ENCODE measurements around the gene DNAI1. TPM values are rescaled to one million over a fixed set of nuclear protein-coding genes. Genes with fewer than 3 reads are reported as not detected.

The DNAI1 gene
- total and polyA plus RNA-seq, 3 experiments from 2014 or later = not detected

DNA sequence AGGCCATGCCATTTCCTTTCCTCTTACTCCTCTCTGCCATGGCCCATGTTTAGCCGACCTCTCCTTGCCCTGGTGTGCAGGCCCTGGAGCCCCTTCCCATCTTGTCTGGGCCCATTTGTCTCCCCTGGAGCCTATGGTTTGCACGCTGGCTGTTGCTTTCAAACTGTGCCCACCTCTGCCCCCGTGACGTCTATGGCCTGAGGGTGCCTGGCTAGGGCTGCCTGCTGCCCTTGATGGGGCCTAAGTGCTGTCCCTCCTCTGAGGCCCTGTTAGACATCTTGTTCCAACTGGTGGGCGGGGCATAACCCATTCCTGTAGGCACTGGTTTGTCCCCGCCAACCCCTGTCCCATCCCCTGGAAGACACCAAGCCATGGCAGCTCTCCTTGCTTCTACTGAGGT, 86.9 kb downstream of the DNAI1 start:
- no peak overlapping the region for H3K27ac Mint-ChIP-seq
- H3K27me3 ChIP-seq (ENCODE audit: insufficient read depth, low read length, poor library complexity, severe bottlenecking) = no peaks in the 10 kb centered on the region
- ChIA-PET POLR2A (no interaction called here), CTCF (no interaction called here)
- no peaks in the 10 kb centered on the region for H3K36me3 ChIP-seq (ENCODE audit: insufficient read depth, low read length)
- H3K9me3 ChIP-seq (ENCODE audit: low read length) = no peaks in the 10 kb centered on the region
- H3K4me3 ChIP-seq (ENCODE audit: low read length) = no peak overlapping the region
- H3K4me3 Mint-ChIP-seq = no peak overlapping the region
- no peak for DNase-seq
- no peaks in the 10 kb centered on the region for H3K36me3 Mint-ChIP-seq
- H3K4me1 Mint-ChIP-seq = no peaks in the 10 kb centered on the region
- H3K4me1 ChIP-seq (ENCODE audit: insufficient read depth, low read length) = no peaks in the 10 kb centered on the region
- H3K27ac ChIP-seq (ENCODE audit: low read depth, low read length) = no peak overlapping the region
- no peaks in the 10 kb centered on the region for H3K9me3 Mint-ChIP-seq
- peaks cover 7 to 18% of the 10 kb centered on the region in 2 donors for H3K27me3 Mint-ChIP-seq

- Mint-ChIP-seq H3K27me3 (peaks cover 5 to 18% of the 10 kb centered on the region in 2 donors), H3K4me1 (no peaks in the 10 kb centered on the region), H3K36me3 (no peaks in the 10 kb centered on the region), H3K9me3 (no peaks in the 10 kb centered on the region), H3K4me3 (no peak overlapping the region), H3K27ac (no peak overlapping the region)
- Histone ChIP-seq H3K4me3 (ENCODE audit: low read length) (no peak overlapping the region), H3K9me3 (ENCODE audit: low read length) (no peaks in the 10 kb centered on the region), H3K27ac (ENCODE audit: low read depth, low read length) (no peak overlapping the region), H3K27me3 (ENCODE audit: insufficient read depth, low read length, poor library complexity, severe bottlenecking) (no peaks in the 10 kb centered on the region), H3K4me1 (ENCODE audit: insufficient read depth, low read length) (no peaks in the 10 kb centered on the region), H3K36me3 (ENCODE audit: insufficient read depth, low read length) (no peaks in the 10 kb centered on the region)
- DNase-seq = no peak
- ChIA-PET CTCF (interaction anchor here (1.6 kb wide), 1 partner anchor 46 kb away, joined by 4 read pairs; no protein-coding TSS in a partner anchor), POLR2A (no interaction called here)
Measured at GRCh38 chr9:34546102-34546833, 87.7 kb downstream of the DNAI1 start.

DNA sequence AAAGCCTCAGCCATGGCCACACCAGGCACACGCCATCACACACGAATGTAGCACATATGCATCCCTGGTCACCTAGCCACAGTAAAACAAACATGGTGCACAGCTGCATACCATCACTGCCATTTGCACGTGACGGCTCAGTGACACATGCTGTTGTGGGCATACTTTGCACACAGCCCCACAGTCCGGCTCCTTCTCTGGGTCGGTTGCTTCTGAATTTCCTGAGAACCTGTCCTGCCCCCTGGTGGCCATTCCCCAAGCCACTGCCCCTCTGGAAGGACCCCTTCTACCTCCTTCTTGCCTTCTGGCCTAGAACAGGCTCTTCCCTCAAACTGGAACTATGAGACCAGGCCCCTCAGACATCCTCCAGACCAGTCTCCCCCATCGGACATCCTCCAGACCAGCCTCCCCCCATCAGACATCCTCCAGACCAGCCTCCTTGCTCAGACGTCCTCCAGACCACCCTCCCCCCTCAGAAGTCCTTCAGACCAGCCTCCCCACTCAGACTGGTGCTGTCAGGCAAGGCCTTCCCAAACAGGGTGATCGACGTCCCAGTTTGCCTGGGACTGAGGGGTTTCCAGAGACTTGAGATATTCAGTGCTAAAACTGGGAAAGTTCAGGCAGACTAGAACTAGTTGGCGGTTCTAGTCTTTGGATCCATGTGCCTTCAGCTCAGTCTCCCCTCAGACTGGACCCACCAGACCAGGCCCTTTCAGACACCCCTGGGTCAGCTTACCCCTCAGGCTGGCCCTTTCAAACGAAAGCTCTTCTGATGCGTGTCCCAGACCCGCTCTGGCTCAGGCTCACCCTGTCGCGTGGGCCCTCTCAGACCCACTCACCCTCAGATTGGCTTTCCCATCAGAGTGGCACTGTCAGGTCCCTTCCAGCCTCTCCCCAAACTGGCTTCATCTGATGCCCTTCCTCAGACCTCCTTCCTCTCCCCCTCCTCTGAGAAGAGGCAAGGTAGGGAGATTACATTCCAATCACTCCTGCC, 88.5 kb downstream of the DNAI1 start:
- Mint-ChIP-seq H3K4me3 (no peak overlapping the region), H3K9me3 (no peaks in the 10 kb centered on the region), H3K27ac (no peak overlapping the region), H3K27me3 (peaks cover 8 to 18% of the 10 kb centered on the region in 2 donors), H3K4me1 (no peaks in the 10 kb centered on the region), H3K36me3 (no peaks in the 10 kb centered on the region)
- H3K36me3 ChIP-seq (ENCODE audit: insufficient read depth, low read length) = no peaks in the 10 kb centered on the region
- H3K27me3 ChIP-seq (ENCODE audit: insufficient read depth, low read length, poor library complexity, severe bottlenecking) = no peaks in the 10 kb centered on the region
- ChIA-PET CTCF (interaction anchor here (0.5 to 1.6 kb wide), 2 partner anchors 45 to 89 kb away, joined by 3 to 4 read pairs; no protein-coding TSS in a partner anchor), POLR2A (no interaction called here)
- H3K4me3 ChIP-seq (ENCODE audit: low read length) = no peak overlapping the region
- no peaks in the 10 kb centered on the region for H3K4me1 ChIP-seq (ENCODE audit: insufficient read depth, low read length)
- H3K9me3 ChIP-seq (ENCODE audit: low read length) = no peaks in the 10 kb centered on the region
- H3K27ac ChIP-seq (ENCODE audit: low read depth, low read length) = no peak overlapping the region
- peak in 3 of 5 donors; percentile 14 to 59 (median 15) for DNase-seq

DNA sequence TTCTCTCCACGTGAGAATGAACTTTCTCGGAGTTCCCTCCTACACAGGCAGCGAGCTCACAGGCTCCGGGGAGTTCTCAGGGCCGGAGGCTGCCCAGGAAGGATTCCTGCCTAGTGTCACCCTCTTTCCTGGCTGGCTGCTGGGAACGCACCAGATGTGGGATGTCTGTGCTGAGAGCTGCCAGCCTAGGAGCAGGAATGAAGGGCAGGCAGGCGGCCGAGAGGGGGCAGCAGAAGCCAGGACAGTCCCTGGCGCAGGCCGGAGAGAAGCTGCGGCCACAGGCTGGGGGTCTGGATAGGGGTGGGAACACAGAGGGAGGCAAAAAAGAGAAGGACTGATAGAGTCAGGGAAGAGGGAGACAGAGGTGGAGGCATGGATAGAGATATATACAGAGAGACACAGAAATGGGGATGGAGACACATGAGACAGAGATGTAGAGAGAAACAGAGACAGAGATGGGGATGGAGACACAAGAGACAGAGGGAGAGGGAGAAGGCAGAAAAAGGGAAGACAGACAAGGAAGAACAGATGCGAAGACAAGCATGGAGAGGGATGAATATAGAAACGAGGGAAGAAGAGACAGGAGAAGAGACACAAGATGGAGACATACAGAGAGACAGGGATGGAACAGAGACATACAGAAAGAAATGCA, 89.5 kb downstream of the DNAI1 start:
- CTCF ChIA-PET = interaction anchor here (0.6 kb wide), 2 partner anchors 43 to 53 kb away, joined by 3 to 4 read pairs; no protein-coding TSS in a partner anchor
- H3K36me3 ChIP-seq (ENCODE audit: insufficient read depth, low read length) = no peaks in the 10 kb centered on the region
- no peak overlapping the region for H3K4me3 ChIP-seq (ENCODE audit: low read length)
- POLR2A ChIA-PET = no interaction called here
- peaks cover 8 to 18% of the 10 kb centered on the region in 2 donors for H3K27me3 Mint-ChIP-seq
- no peak overlapping the region for H3K27ac Mint-ChIP-seq
- no peak overlapping the region for H3K4me3 Mint-ChIP-seq
- no peaks in the 10 kb centered on the region for H3K9me3 Mint-ChIP-seq
- H3K4me1 Mint-ChIP-seq = no peaks in the 10 kb centered on the region
- H3K4me1 ChIP-seq (ENCODE audit: insufficient read depth, low read length) = no peaks in the 10 kb centered on the region
- no peak for DNase-seq
- H3K36me3 Mint-ChIP-seq = no peaks in the 10 kb centered on the region
- H3K9me3 ChIP-seq (ENCODE audit: low read length) = no peaks in the 10 kb centered on the region
- no peak overlapping the region for H3K27ac ChIP-seq (ENCODE audit: low read depth, low read length)
- no peaks in the 10 kb centered on the region for H3K27me3 ChIP-seq (ENCODE audit: insufficient read depth, low read length, poor library complexity, severe bottlenecking)

GRCh38 chr9:34549407-34549732, 90.8 kb downstream of the DNAI1 start:
- no peak for DNase-seq
- H3K36me3 ChIP-seq (ENCODE audit: insufficient read depth, low read length) = no peaks in the 10 kb centered on the region
- H3K4me1 ChIP-seq (ENCODE audit: insufficient read depth, low read length) = no peaks in the 10 kb centered on the region
- H3K27ac Mint-ChIP-seq = no peak overlapping the region
- peaks cover 8 to 23% of the 10 kb centered on the region in 2 donors for H3K27me3 Mint-ChIP-seq
- no peaks in the 10 kb centered on the region for H3K36me3 Mint-ChIP-seq
- H3K4me3 ChIP-seq (ENCODE audit: low read length) = no peak overlapping the region
- H3K27me3 ChIP-seq (ENCODE audit: insufficient read depth, low read length, poor library complexity, severe bottlenecking) = no peaks in the 10 kb centered on the region
- no peaks in the 10 kb centered on the region for H3K4me1 Mint-ChIP-seq
- POLR2A ChIA-PET = no interaction called here
- no peaks in the 10 kb centered on the region for H3K9me3 Mint-ChIP-seq
- no peaks in the 10 kb centered on the region for H3K9me3 ChIP-seq (ENCODE audit: low read length)
- H3K27ac ChIP-seq (ENCODE audit: low read depth, low read length) = no peak overlapping the region
- no peak overlapping the region for H3K4me3 Mint-ChIP-seq
- CTCF ChIA-PET = no interaction called here

- Histone ChIP-seq H3K4me3 (ENCODE audit: low read length) (no peak overlapping the region), H3K27ac (ENCODE audit: low read depth, low read length) (no peak overlapping the region), H3K27me3 (ENCODE audit: insufficient read depth, low read length, poor library complexity, severe bottlenecking) (no peaks in the 10 kb centered on the region), H3K4me1 (ENCODE audit: insufficient read depth, low read length) (no peaks in the 10 kb centered on the region), H3K9me3 (ENCODE audit: low read length) (no peaks in the 10 kb centered on the region), H3K36me3 (ENCODE audit: insufficient read depth, low read length) (no peaks in the 10 kb centered on the region)
- ChIA-PET CTCF (no interaction called here), POLR2A (no interaction called here)
- Mint-ChIP-seq H3K9me3 (no peaks in the 10 kb centered on the region), H3K36me3 (no peaks in the 10 kb centered on the region), H3K4me3 (no peak overlapping the region), H3K27ac (no peak overlapping the region), H3K4me1 (no peaks in the 10 kb centered on the region), H3K27me3 (peaks cover 11 to 31% of the 10 kb centered on the region in 2 donors)
- no peak for DNase-seq
Measured at GRCh38 chr9:34550016-34550680, 91.5 kb downstream of the DNAI1 start.

DNA sequence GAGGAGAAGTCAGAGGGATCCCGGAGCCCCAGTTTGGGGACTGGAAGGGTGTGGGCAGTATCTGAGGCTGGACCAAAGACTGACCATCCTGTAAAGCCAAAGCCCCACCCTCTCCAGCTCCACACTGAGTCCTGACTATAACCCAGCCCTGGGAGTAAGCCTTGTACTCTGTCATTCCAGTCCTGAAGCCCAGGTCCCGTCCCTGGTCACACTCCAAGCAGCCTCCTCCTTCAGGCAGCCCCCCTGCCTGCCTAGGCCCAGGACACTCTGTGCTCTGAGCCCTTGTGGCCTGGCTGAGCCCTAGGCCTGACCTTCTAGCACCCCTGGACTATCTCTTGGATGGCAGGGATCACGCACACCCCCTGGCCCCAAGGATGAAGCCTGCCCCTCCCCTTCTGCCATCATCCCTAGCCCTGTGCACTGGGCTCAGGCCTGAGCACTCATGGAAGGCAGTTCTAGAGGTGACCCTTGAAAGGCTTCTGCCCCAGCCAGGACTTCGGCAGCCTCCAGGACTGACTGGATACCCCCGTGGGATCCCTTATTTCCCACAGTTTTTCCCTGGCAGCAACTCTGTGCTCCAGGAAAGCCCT, 92.2 kb downstream of the DNAI1 start:
- no peak overlapping the region for H3K4me3 ChIP-seq (ENCODE audit: low read length)
- no peaks in the 10 kb centered on the region for H3K4me1 ChIP-seq (ENCODE audit: insufficient read depth, low read length)
- H3K36me3 ChIP-seq (ENCODE audit: insufficient read depth, low read length) = no peaks in the 10 kb centered on the region
- Mint-ChIP-seq H3K27me3 (peaks cover 11 to 28% of the 10 kb centered on the region in 2 donors), H3K27ac (no peak overlapping the region), H3K36me3 (no peaks in the 10 kb centered on the region), H3K4me3 (no peak overlapping the region), H3K9me3 (no peaks in the 10 kb centered on the region), H3K4me1 (no peaks in the 10 kb centered on the region)
- H3K27me3 ChIP-seq (ENCODE audit: insufficient read depth, low read length, poor library complexity, severe bottlenecking) = no peaks in the 10 kb centered on the region
- DNase-seq = no peak
- H3K27ac ChIP-seq (ENCODE audit: low read depth, low read length) = no peak overlapping the region
- H3K9me3 ChIP-seq (ENCODE audit: low read length) = no peaks in the 10 kb centered on the region
- POLR2A ChIA-PET = no interaction called here
- CTCF ChIA-PET = interaction anchor here (1.3 kb wide), 1 partner anchor 31 kb away, joined by 4 read pairs; no protein-coding TSS in a partner anchor

Measured in CD8-positive, alpha-beta memory T cell (primary cell).